Stimulated activated naive CD8-positive, alpha-beta T cell treated with anti-CD3 and anti-CD28 coated beads, Interleukin-15, Interleukin-2, amounts not matched to agents 100 ng/mL and 50 ng/mL, for 24 hours (primary cell): ENCODE measurements around the gene ARID1A.

Source experiments
- H3K27ac Mint-ChIP-seq: one replicate; pipeline ENCODE4 v1.8.0; 2021; ENCODE audit warnings: mild to moderate bottlenecking, mixed read lengths
- H3K27me3 Mint-ChIP-seq: one replicate; pipeline ENCODE4 v1.8.0; 2021; ENCODE audit warnings: mixed read lengths
- H3K36me3 Mint-ChIP-seq: one replicate; pipeline ENCODE4 v1.8.0; 2021; ENCODE audit warnings: low read depth, mixed read lengths
- H3K4me1 Mint-ChIP-seq: one replicate; pipeline ENCODE4 v1.8.0; 2021; ENCODE audit warnings: low read depth, mixed read lengths
- H3K4me3 Mint-ChIP-seq: one replicate; pipeline ENCODE4 v1.8.0; 2021; ENCODE audit warnings: mild to moderate bottlenecking, mixed read lengths
- H3K9me3 Mint-ChIP-seq: one replicate; pipeline ENCODE4 v1.8.0; 2021; ENCODE audit warnings: mixed read lengths

The ARID1A gene

DNA sequence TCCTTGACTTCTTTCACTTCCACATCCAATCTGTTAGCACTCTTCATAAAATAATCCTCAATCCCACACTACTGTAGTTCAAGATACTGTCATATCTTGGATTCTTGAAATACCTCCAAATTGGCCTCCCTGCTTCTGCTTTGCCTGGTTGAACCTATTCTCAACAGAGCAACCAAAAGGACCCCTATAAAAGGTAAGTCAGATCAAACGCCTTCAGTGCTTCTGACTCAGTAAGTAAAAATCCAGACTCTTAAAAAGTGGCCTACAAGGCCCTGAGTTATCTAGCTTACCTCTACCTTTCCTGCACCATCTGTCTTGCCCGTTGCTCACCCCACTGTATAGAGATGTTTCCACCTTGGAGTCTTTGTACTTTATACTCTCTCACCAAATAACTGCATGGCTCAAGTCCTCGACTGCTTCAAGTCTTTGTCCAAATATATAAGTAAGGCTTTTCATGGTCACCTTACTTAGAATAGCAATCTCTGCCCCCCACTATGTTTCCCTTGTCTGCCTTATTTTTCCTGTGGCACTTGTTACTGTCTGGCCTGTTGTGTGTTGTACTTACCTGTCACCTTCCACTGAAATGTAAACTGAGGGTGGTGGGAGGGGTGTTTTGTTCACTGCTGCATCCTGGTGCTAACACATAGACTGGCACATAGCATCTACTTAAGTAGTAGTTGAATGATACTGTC, 86.9 kb downstream of the ARID1A start:
- H3K27ac Mint-ChIP-seq = peak overlapping the region; percentile 50
- peaks cover 82% of the 10 kb centered on the region for H3K4me1 Mint-ChIP-seq

DNA sequence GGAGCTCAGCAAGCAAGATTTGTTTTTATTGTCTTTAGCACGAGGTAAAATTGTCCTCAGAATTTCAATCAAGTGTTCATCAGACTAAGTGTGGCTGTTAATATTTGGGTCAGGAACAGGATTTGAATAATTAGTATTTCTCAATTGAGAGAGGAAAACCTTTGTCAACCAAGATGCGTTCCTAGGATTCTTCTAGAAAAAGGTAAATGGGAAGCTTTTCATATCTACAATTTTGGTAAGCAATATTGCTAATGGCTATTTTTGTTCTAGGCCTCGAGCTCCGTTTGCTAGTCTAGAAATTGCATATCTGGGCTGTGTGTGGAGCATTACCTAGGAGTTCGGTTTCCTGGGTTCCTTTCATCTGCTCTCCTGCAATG, 87.8 kb downstream of the ARID1A start:
- H3K27ac Mint-ChIP-seq = peak overlapping the region; percentile 47
- no peaks in the 10 kb centered on the region for H3K27me3 Mint-ChIP-seq
- no peaks in the 10 kb centered on the region for H3K9me3 Mint-ChIP-seq
- peaks cover 77% of the 10 kb centered on the region for H3K4me1 Mint-ChIP-seq
- H3K4me3 Mint-ChIP-seq = no peak overlapping the region
- peaks cover 30% of the 10 kb centered on the region for H3K36me3 Mint-ChIP-seq

More for the DNA sequence above, 86.9 kb downstream of the ARID1A start:
- Mint-ChIP-seq H3K36me3 (peaks cover 39% of the 10 kb centered on the region), H3K9me3 (no peaks in the 10 kb centered on the region), H3K27me3 (no peaks in the 10 kb centered on the region), H3K4me3 (no peak overlapping the region)

DNA sequence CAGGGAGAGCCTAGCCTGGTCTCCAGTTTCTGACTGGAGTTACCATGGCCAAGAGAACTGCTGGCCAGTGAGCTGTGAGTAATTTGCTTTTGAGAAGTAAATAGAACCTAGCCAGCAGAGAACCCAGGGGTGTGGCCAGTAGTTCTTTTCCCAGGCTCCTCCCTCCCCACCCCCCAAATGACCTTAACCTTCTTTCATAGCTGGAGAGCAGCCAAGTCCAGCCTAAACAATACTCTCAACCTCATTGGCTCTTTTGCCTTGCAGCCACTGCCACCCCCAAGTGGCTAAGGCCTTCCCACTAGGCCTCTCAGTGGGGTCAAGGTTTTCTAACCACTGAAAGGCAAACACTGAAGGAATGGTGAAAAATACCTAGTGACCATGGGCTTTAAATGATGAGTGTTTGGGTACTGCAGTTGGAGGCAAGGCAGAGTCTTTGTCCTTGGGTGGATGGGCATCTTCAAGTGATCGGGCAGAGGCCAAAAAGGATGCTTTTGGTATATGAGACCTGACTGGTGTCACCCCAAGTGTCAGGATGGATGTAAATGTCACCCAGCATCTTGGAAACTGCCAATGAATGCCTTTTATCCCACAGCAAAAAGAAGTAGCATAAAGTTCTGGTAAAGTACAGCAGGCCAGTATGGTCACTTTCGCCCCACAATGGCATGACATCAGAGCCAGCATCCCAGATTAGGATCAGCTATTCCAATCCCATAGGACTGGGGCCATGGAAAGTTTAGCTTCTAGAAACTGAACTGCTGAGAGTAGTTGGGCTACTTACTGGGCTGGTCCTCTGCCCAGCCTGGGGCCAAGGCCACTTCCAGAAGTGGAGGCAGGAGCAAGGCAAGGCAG, 88.4 kb downstream of the ARID1A start:
- Mint-ChIP-seq H3K4me3 (no peak overlapping the region), H3K9me3 (no peaks in the 10 kb centered on the region), H3K27ac (peak overlapping the region; percentile 62), H3K4me1 (peaks cover 77% of the 10 kb centered on the region), H3K36me3 (peaks cover 24% of the 10 kb centered on the region), H3K27me3 (no peaks in the 10 kb centered on the region)

DNA sequence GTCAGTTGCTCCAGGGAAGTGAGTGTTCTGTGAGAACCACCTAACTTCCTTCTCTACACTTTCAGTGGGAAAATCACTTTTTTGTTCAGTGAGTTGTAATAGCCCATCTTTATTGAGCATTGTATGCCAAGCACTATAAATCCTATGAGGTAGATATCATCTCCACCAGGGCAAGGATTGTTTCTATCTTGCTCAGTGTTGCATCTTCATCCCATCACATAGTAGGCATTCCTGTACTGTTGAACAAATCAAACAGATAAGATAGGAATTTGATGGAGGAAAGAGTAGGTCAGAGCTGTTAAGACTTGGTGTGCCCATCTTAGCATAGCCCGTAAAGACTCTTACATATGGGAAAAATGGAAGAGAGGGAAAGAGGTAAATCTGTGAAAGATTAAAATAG, 89.1 kb downstream of the ARID1A start:
- no peak overlapping the region for H3K27ac Mint-ChIP-seq
- H3K4me3 Mint-ChIP-seq = no peak overlapping the region
- peaks cover 23% of the 10 kb centered on the region for H3K36me3 Mint-ChIP-seq
- no peaks in the 10 kb centered on the region for H3K27me3 Mint-ChIP-seq
- no peaks in the 10 kb centered on the region for H3K9me3 Mint-ChIP-seq
- H3K4me1 Mint-ChIP-seq = peaks cover 84% of the 10 kb centered on the region

DNA sequence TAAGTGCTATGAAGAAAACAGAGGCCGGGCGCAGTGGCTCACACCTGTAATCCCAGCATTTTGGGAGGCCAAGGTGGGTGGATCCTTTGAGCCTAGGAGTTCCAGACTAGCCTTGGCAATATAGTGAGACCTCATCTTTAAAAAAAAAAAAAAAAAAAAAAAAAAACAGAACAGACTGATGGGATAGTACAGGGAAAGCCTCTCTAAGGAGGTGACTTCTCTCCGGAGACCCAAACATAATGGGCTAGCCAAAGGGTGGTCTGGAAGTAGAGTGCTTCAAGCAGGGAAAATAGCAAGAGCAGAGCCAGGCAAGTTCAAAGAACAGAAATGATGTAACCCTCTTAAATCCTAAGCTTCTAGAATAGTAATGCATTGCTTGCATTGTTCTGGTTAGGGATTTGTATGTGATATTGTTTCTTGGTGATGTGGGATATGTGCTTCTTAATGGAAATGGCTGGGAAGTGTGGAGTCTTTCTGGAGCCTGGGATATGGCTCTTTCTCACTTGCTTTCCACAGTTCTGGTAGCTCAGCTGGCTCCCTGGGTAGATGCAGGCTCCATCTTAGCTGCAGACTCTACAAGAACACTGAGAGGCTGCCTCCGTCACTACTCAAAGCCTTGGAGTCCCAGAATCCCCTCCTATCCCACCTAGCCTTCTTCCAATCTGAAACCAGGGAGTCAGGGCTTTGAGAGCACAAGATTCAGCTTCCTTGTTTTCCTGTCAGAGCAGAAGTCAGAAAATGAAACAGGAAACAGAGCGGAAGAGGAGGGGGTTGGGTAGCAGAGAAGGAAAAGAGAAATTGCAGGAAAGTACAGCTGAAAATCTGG, 90.0 kb downstream of the ARID1A start:
- peaks cover 89% of the 10 kb centered on the region for H3K4me1 Mint-ChIP-seq
- peaks cover 23% of the 10 kb centered on the region for H3K36me3 Mint-ChIP-seq
- H3K9me3 Mint-ChIP-seq = no peaks in the 10 kb centered on the region
- peak overlapping the region; percentile 95 for H3K27ac Mint-ChIP-seq
- H3K27me3 Mint-ChIP-seq = no peaks in the 10 kb centered on the region
- H3K4me3 Mint-ChIP-seq = peak overlapping the region; percentile 87

DNA sequence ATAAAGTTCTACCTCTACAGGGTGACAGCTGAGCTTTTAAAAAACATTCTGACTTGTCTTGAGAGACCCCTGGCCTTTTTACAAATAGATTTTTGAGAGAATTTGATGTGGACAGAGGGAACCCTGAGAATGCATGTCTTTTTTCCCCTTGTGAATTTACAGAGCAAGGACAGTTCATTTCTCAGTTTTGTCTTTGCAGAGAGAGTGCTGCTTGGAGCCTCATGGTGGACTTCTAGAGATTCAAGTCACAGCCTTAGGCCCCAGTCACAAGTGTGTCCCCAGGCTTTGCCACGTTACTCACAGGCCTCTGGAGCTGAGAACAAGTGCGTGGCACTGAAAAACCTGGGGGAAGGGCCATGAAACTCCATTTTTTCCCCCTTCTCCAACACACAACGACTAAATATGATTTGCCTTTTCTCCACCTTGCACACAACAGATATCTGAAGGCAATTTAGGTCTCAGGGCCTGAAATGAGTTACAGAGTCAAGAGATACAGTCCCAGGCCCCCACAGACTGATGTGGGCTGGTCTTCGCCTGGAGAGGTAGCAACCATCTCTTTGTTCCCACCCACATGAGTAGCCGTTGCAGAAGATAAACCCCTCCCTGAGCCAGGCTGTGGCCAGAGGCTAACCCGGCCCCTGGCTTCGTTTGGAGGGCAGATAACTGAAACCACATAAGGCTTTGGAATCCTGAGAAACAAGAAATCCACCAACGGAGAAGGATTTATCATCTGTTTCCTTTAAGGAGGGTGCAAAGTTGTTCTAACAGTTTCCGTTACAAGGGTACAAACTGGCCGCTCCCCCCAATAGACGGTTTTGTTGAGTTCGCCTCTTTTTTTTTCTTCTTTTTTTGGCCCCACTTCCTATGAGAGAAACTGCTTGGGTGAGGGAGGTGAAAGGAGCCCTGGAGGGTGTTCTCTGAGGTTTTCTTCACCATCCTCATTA, 90.9 kb downstream of the ARID1A start:
- Mint-ChIP-seq H3K27ac (peak overlapping the region; percentile 95), H3K27me3 (no peaks in the 10 kb centered on the region), H3K9me3 (no peaks in the 10 kb centered on the region), H3K4me3 (peak overlapping the region; percentile 87), H3K36me3 (peaks cover 23% of the 10 kb centered on the region), H3K4me1 (peaks cover 91% of the 10 kb centered on the region)

DNA sequence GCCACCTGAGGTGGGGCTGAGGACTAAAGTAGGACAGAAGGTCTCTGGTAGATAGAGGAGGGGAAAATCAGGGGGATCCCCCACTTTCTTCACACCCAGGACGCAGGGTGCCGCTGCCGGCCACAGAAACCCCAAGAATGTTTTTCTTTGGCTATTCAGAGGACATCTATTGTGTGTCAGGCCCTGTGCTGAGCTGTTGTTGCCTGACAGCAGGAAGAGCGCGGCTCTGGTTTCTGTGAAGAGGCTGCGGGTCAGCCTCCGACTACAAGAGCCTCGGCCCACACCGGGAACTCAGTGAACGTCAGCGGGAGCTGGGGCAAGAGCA, 91.5 kb downstream of the ARID1A start:
- Mint-ChIP-seq H3K36me3 (peaks cover 21% of the 10 kb centered on the region), H3K4me3 (peak overlapping the region; percentile 87), H3K9me3 (no peaks in the 10 kb centered on the region), H3K27ac (peak overlapping the region; percentile 95), H3K4me1 (peaks cover 87% of the 10 kb centered on the region), H3K27me3 (no peaks in the 10 kb centered on the region)

DNA sequence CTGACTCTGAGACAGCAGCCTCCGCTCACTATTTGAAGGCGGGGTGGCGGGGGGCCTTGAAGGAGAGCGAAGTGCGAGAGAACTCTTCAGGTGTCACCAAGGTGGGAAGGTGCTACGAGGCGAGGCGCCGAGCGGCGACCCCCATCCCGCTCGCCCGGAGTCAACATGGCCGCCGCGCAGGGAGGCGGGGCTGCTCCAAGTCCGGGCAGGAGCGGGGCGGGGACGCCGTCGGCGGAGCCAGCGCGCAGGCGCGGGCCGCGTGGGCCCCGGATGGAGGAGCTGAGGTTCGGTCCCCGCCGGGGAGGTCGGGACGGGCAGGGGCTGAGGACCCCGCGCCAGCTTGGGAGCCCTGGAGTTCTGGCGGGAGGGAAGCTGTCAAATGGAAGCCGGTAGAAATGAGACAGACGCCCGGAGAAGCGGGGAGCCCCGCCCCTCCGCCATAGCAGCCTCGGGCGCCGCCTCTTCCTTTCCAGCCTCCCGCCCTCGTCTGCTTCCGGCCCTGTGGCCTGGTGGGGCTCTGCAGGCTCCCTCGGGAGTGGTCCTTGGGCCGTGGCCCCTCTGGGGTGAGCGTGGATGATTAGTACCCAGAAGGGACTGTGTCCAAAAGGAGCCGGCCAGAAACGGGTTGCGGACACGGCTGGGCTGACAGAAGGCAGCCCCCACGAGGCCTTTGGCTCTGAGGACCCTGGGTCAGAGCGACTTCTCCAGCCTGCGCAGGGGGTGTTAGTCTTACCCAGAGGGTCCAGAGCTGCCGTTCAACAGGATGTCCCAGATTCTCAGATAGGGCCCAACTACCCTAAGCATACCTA, 92.1 kb downstream of the ARID1A start, which contains the start of gene PIGV:
TSS of gene PIGV (plus strand) at position 245 of the 809 bp plus-strand sequence. CDS start 2,866 bp downstream, outside the sequence.
- Mint-ChIP-seq H3K27me3 (no peaks in the 10 kb centered on the region), H3K27ac (peak within 1 kb of the TSS; percentile 95), H3K9me3 (no peaks in the 10 kb centered on the region), H3K4me3 (peak within 1 kb of the TSS; percentile 87), H3K36me3 (peaks cover 21% of the 10 kb centered on the region), H3K4me1 (peaks cover 87% of the 10 kb centered on the region)

DNA sequence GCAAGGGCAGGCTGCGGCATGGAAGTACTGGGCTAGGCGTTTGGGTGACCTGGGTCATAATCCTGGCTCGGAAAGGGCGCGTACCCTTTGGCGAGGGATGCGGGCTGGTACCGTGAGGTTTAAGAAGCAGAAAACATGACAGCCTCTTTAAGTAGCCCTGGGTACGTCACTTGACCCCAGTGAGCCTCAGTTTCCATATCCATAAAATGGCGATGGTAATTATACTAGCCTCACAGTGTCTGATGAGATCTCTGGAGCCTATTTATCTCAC, 92.6 kb downstream of the ARID1A start:
- Mint-ChIP-seq H3K27me3 (no peaks in the 10 kb centered on the region), H3K27ac (peak overlapping the region; percentile 95), H3K4me3 (peak overlapping the region; percentile 87), H3K9me3 (no peaks in the 10 kb centered on the region), H3K4me1 (peaks cover 86% of the 10 kb centered on the region), H3K36me3 (peaks cover 21% of the 10 kb centered on the region)

DNA sequence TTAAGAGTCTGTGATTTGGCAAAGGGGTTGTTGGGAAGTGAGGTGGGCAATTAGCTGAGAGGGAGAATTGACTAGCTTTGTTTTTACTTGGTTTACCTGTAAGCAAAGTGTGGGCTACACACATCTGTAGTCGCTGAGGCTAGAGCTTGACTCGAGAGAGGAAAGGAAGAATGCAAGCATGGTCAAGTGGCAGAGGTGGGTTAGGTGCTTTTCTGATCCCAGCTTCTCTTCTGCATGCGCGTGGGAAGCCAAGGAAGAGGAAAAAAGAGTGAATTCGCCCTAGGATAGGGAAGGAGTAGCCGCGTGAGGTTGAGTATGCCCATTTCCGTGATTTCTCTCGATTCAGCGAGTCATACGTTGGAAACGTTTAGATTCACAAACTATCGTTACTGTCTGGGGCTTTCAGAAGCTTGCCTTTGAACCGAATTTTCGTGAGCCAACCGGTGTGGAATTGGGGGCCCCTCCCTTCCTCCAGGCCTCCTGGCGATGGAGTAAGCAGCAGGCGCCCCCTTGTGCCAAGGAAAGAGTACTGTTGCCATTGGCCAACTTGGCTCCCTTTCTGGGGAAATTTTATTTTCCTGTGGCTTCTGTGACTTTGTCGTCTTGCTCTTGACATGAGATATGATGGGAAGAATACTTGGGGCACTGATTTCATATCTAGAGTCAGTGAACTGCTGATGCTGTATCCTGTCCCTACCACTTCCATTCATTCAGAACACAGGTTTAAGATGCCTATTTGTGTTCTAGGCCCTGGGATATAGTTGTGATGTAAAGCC, 93.2 kb downstream of the ARID1A start:
- Mint-ChIP-seq H3K36me3 (peaks cover 22% of the 10 kb centered on the region), H3K4me1 (peaks cover 81% of the 10 kb centered on the region), H3K27ac (peak overlapping the region; percentile 95), H3K9me3 (no peaks in the 10 kb centered on the region), H3K27me3 (no peaks in the 10 kb centered on the region), H3K4me3 (peak overlapping the region; percentile 87)

DNA sequence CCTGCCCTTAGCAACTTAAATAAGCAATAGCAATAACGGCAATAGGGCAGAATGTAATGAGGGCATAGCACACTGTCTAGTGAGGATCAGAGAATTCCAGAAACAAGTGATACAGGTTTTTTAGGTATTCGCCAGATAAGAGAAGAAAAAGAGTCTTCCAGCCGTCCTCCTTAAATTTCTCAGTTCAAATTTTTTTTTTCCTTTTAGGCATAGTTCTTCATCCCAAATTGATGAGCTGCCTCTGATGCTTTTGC, 93.7 kb downstream of the ARID1A start:
- Mint-ChIP-seq H3K27ac (peak overlapping the region; percentile 95), H3K4me1 (peaks cover 75% of the 10 kb centered on the region), H3K36me3 (peaks cover 27% of the 10 kb centered on the region), H3K4me3 (peak overlapping the region; percentile 87), H3K27me3 (no peaks in the 10 kb centered on the region), H3K9me3 (no peaks in the 10 kb centered on the region)

DNA sequence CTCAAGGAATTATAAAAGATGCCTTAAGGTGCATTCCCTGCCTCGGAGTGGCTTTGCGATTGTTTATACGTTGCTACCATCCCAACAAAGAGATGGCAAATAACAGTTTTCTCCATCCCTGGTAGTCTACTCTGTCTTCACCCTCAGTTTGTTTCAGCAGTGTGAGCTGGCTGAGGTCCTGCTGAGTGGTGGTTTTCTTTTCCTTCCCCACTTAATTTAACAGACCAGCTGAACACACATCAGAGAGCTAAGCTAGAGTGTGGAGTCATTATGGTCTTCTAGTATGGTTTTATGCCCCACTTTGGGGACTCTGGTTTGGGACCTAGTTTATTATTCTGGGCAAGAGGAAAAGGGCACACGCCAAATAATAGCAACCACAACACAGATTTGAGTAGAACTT, 94.1 kb downstream of the ARID1A start:
- Mint-ChIP-seq H3K36me3 (peaks cover 31% of the 10 kb centered on the region), H3K27me3 (no peaks in the 10 kb centered on the region), H3K9me3 (no peaks in the 10 kb centered on the region), H3K4me3 (peak overlapping the region; percentile 87), H3K4me1 (peaks cover 71% of the 10 kb centered on the region), H3K27ac (peak overlapping the region; percentile 95)

DNA sequence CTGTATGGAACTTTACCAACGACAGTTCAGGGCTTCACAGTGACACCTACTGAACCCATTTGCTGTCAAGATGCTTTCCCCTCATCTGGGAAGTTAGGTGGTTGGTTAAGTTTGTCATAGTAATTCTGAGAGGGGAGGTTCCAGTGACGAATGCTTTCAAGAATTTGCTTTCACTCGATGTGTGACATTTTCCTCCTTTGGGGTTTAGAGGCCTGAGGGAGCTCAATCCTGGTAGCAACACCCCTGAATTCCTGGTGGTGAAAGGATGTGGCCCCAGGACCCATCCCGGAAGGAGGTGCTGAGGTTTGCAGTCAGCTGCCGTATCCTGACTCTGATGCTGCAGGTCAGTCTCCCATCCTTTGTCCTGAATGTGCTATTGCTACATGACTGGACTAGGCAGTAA, 94.7 kb downstream of the ARID1A start:
- Mint-ChIP-seq H3K4me3 (peak overlapping the region; percentile 87), H3K27me3 (no peaks in the 10 kb centered on the region), H3K4me1 (peaks cover 65% of the 10 kb centered on the region), H3K36me3 (peaks cover 37% of the 10 kb centered on the region), H3K27ac (peak overlapping the region; percentile 95), H3K9me3 (no peaks in the 10 kb centered on the region)
